Hepatocyte (in vitro differentiated cells): ENCODE measurements around the gene UXS1. TPM values are rescaled to one million over a fixed set of nuclear protein-coding genes. Genes with fewer than 3 reads are reported as not detected.
"Not testable (repeated sequence)": the region's sequence is repeated elsewhere in the genome, so short reads cannot be mapped to it uniquely, and the experiment has no call there.

ENCODE experiments used
- DNase-seq: peaks from one replicate; pipeline ENCODE4 v3.0.0-alpha.2; 2016; ENCODE audit warnings: low spot score
- H2AFZ ChIP-seq: fragments of 200-600 bp; sonication (generic); 2 replicates; pipeline ENCODE4 v1.6.0; 2016; ENCODE audit warnings: antibody characterized with exemption, mild to moderate bottlenecking
- H3K27ac ChIP-seq: fragments of 200-600 bp; sonication (generic); 2 replicates; pipeline ENCODE4 v1.5.1; 2016; ENCODE audit warnings: mild to moderate bottlenecking
- H3K27me3 ChIP-seq: fragments of 200-600 bp; sonication (generic); 2 replicates; pipeline ENCODE4 v1.6.1; 2016
- H3K36me3 ChIP-seq: fragments of 200-600 bp; sonication (generic); replicated peaks from 2 replicates; pipeline ENCODE4 v1.5.1; 2016; ENCODE audit warnings: low read depth; ENCODE audit not compliant: insufficient read depth
- H3K4me1 ChIP-seq: fragments of 200-600 bp; sonication (generic); 2 replicates; pipeline ENCODE4 v1.5.1; 2016; ENCODE audit warnings: mild to moderate bottlenecking, moderate library complexity; ENCODE audit not compliant: insufficient read depth
- H3K4me2 ChIP-seq: fragments of 200-600 bp; sonication (generic); 2 replicates; pipeline ENCODE4 v1.6.0; 2016
- H3K4me3 ChIP-seq: fragments of 200-600 bp; sonication (generic); 2 replicates; pipeline ENCODE4 v1.5.1; 2016; ENCODE audit warnings: mild to moderate bottlenecking
- H3K79me2 ChIP-seq: fragments of 200-600 bp; sonication (generic); 2 replicates; pipeline ENCODE4 v1.6.0; 2017; ENCODE audit warnings: mild to moderate bottlenecking
- H3K9me2 ChIP-seq: fragments of 200-600 bp; sonication (generic); replicated peaks from 2 replicates; pipeline ENCODE4 v1.6.0; 2017; ENCODE audit warnings: mild to moderate bottlenecking; ENCODE audit not compliant: insufficient read depth
- H3K9me3 ChIP-seq: fragments of 200-600 bp; sonication (generic); 2 replicates; pipeline ENCODE4 v1.5.1; 2016; ENCODE audit warnings: low read depth, mild to moderate bottlenecking
- H4K20me1 ChIP-seq: fragments of 200-600 bp; sonication (generic); 2 replicates; pipeline ENCODE4 v1.6.0; 2016; ENCODE audit warnings: mild to moderate bottlenecking; ENCODE audit not compliant: insufficient read depth, poor library complexity, severe bottlenecking
- CTCF ChIP-seq: fragments of 200-600 bp; sonication (generic); IDR thresholded peaks from 2 replicates; pipeline ENCODE4 v1.5.1; 2016; ENCODE audit warnings: antibody characterized with exemption, mild to moderate bottlenecking; ENCODE audit not compliant: poor library complexity
- EZH2 ChIP-seq: fragments of 200-600 bp; sonication (generic); IDR thresholded peaks from 2 replicates; pipeline ENCODE4 v1.6.1; 2016; ENCODE audit warnings: antibody characterized with exemption, mild to moderate bottlenecking, borderline replicate concordance
- EZH2phosphoT487 ChIP-seq: fragments of 200-600 bp; sonication (generic); IDR thresholded peaks from one replicate; pipeline ENCODE4 v1.6.1; 2018; ENCODE audit warnings: antibody characterized with exemption, mild to moderate bottlenecking, low read depth, moderate library complexity; ENCODE audit not compliant: unreplicated experiment, severe bottlenecking
- WGBS: methylation state at CpG from one replicate; pipeline ENCODE4 v1.1.6; 2016; ENCODE audit warnings: low lambda C conversion rate; ENCODE audit errors: missing lambda C conversion rate; 5-methylcytosine and 5-hydroxymethylcytosine counted together
- polyA plus RNA-seq: library from polyadenylated mRNA; unstranded; fragments of >200 nt; fragmentation: Nextera tagmentation; extraction: Ambion mirVana; gene quantifications from 2 replicates; pipeline ENCODE4 v1.2.1, GENCODE V29; 2016
- total RNA-seq: library from RNA; depleted of rRNA; stranded (reverse); fragments of >200 nt; gene quantifications from 2 replicates; pipeline ENCODE4 v1.2.3, GENCODE V29; 2014

UXS1 gene
- total and polyA plus RNA-seq, 2 experiments from 2014 or later = 46.5 to 83.2 TPM

GRCh38 chr2:106232638-106233349 lies 38.7 kb upstream of the UXS1 start:
- H2AFZ ChIP-seq = no peak overlapping the region
- TF ChIP-seq EZH2 = no peak
- no peak for TF ChIP-seq EZH2phosphoT487
- TF ChIP-seq CTCF = no peak
- no peaks in the 10 kb centered on the region for H3K9me2 ChIP-seq
- H3K27me3 ChIP-seq = no peaks in the 10 kb centered on the region
- H4K20me1 ChIP-seq = no peaks in the 10 kb centered on the region
- H3K9me3 ChIP-seq = peaks cover 6% of the 10 kb centered on the region
- no peak overlapping the region for H3K4me3 ChIP-seq
- no peak for DNase-seq
- H3K27ac ChIP-seq = no peak overlapping the region
- H3K4me2 ChIP-seq = no peak overlapping the region
- 94% methylated on average over 1 of the region's 1 CpG for WGBS
- H3K79me2 ChIP-seq = no peaks in the 10 kb centered on the region
- no peaks in the 10 kb centered on the region for H3K36me3 ChIP-seq
- no peaks in the 10 kb centered on the region for H3K4me1 ChIP-seq

GRCh38 chr2:106223347-106223746 lies 29.2 kb upstream of the UXS1 start:
- Histone ChIP-seq H2AFZ (no peak overlapping the region), H3K4me3 (no peak overlapping the region), H3K27me3 (no peaks in the 10 kb centered on the region), H3K36me3 (no peaks in the 10 kb centered on the region), H3K27ac (no peak overlapping the region), H4K20me1 (no peaks in the 10 kb centered on the region), H3K9me3 (no peaks in the 10 kb centered on the region), H3K4me2 (no peak overlapping the region), H3K4me1 (no peaks in the 10 kb centered on the region), H3K79me2 (no peaks in the 10 kb centered on the region), H3K9me2 (no peaks in the 10 kb centered on the region)
- TF ChIP-seq CTCF (no peak), EZH2phosphoT487 (no peak), EZH2 (no peak)
- 55% methylated on average over 5 of the region's 5 CpGs for WGBS
- DNase-seq = no peak

GRCh38 chr2:106222057-106222456 lies 28.0 kb upstream of the UXS1 start:
- not testable (repeated sequence) for H2AFZ ChIP-seq, H3K27me3 ChIP-seq, H4K20me1 ChIP-seq, H3K4me3 ChIP-seq, H3K9me3 ChIP-seq, H3K4me1 ChIP-seq, H3K27ac ChIP-seq, H3K79me2 ChIP-seq, DNase-seq, H3K36me3 ChIP-seq, H3K4me2 ChIP-seq, H3K9me2 ChIP-seq
- WGBS = 94% methylated on average over 5 of the region's 5 CpGs

- DNase-seq = no peak
- no peaks in the 10 kb centered on the region for H3K9me3 ChIP-seq
- TF ChIP-seq EZH2phosphoT487 (no peak), CTCF (no peak)
- H3K4me3 ChIP-seq = no peak overlapping the region
- H3K27ac ChIP-seq = no peak overlapping the region
- no peaks in the 10 kb centered on the region for H3K79me2 ChIP-seq
- 81% methylated on average over 3 of the region's 3 CpGs for WGBS
- H2AFZ ChIP-seq = no peak overlapping the region
- H3K9me2 ChIP-seq = no peaks in the 10 kb centered on the region
- H4K20me1 ChIP-seq = no peaks in the 10 kb centered on the region
- no peaks in the 10 kb centered on the region for H3K36me3 ChIP-seq
- H3K4me1 ChIP-seq = no peaks in the 10 kb centered on the region
- no peaks in the 10 kb centered on the region for H3K27me3 ChIP-seq
- H3K4me2 ChIP-seq = no peak overlapping the region
Observed at GRCh38 chr2:106219813-106220212, 25.7 kb upstream of the UXS1 start.

GRCh38 chr2:106219157-106219556 lies 25.1 kb upstream of the UXS1 start:
- not testable (repeated sequence) for H3K36me3 ChIP-seq, H3K4me1 ChIP-seq, H3K4me2 ChIP-seq, H3K27me3 ChIP-seq, H3K79me2 ChIP-seq, H4K20me1 ChIP-seq, H3K27ac ChIP-seq, H2AFZ ChIP-seq, H3K9me2 ChIP-seq, DNase-seq, H3K4me3 ChIP-seq, H3K9me3 ChIP-seq
- 89% methylated on average over 6 of the region's 8 CpGs for WGBS
